NCI-H2227 (cell line): ENCODE measurements around the gene LOXHD1.

Experiments
- DNase-seq: peaks from one replicate; lab custom pipeline; 2025; ENCODE audit not compliant: unreplicated experiment; lab: John Stamatoyannopoulos, UW

Gene LOXHD1

GRCh38 chr18:46456691-46457090 lies 200.3 kb downstream of the LOXHD1 start:
- DNase-seq = no peak

DNA sequence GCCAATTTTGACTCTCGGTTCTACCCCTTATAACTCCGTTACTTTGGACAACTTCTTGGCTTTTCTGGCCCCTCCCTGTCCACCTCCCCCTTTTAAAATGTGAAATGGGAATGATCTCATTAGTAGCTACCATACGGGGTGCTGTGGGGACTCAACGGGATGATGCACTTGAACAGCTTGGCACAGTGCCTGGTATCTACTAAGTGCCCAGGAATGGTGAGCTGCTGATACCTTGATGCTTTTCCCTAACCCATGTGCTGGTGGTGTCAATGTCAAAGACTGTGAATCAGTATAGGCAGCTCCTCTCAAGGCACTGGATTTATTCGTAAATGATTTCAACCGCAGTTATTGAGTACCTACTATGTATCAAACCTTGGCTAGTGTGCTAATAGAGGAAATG lies 204.2 kb downstream of the LOXHD1 start:
- DNase-seq = no peak

DNA sequence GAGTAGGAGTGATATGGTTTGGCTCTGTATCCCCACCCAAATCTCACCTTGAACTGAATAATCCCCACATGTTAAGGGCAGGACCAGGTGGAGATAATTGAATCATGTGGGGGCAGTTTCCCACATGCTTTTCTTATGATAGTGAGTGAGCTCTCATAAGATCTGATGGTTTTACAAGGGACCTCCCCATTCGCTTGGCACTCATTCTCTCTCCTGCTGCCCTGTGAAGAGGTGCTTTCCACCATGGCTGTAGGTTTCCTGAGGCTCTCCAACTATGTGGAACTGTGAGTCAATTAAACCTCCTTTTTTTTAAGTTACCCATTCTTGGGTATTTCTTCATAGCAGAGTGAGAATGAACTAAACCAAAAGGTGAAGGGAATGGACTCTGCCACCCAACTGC lies 207.5 kb downstream of the LOXHD1 start:
- no peak for DNase-seq

DNA sequence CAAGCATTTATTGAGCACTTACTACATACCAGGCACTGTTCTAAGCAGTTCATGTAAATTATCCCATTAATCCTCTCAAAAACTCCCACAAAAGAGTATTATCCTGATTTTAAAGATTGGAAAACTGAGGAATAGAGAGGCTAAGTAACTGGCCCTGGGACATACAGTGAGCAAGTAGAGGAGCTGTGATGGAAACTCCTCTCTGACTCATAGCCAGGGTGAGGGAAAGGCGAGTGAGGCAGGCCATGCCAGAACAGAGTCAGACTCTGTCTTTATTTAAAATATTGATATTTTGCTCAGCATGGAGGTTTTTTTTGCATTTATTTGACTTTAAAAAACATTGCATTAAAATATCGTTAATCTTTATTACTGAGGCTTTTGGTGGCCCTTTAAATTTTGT lies 208.0 kb downstream of the LOXHD1 start:
- no peak for DNase-seq

GRCh38 chr18:46448347-46448746 lies 208.7 kb downstream of the LOXHD1 start:
- no peak for DNase-seq

DNA sequence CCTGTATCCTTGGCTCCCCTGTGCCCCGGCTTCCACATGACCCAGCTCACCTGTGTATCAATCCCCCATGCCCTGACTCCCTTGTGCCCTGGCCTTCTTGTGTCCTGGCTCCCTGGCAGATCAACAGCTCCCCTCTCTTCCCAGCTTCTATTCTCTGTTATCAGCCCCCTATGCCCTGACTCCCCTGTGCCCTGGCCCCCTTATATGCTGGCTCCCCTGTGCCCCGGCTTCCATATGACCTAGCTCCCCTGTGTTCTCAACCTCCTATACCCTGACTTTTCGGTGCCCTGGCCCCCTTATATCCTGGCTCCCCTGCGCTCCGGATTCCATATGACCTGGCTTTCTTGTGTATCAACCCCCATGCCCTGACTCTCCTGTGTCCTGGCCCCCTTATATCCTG lies 209.2 kb downstream of the LOXHD1 start:
- no peak for DNase-seq

DNA sequence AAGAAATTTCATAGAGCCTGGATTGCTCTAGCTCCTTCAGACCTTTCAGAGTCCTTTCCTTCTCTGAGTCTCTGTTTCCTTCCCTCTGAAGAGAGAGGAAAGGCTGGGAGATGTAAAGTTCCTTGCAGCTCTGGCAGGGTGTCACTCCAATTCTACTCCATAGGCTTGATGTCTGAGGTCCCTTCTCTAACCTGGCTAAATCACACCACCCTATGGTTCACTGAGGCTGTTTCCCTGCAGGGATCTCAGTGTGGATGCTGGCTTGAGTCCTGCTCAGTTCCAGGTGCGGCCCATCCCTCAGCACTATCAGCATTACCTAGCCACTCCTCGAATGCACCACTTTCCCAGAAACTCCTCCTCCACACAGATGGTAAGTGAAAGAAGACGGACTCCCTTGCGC lies 209.7 kb downstream of the LOXHD1 start:
- DNase-seq = no peak

GRCh38 chr18:46445522-46446313 lies 211.3 kb downstream of the LOXHD1 start:
- DNase-seq = no peak

DNA sequence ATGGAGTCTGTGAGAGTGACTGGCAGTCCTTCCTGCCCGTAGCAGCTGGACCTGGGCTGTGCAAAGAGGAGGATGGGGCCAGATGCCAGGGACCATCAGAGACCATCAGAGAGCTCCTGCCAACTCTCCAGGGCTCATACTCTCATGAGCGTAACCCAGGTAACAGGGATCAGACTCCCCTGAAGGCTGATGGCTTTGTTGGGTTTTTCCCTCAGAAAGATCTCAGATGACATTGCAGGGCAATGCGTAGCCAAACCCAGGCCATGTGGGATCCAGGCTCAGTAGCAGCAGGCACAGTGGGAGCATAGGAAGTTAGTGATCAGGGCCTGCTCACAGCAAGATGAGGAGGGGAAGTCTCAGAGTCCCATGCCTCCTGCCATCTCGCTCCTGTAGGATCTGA lies 218.0 kb downstream of the LOXHD1 start:
- no peak for DNase-seq

- DNase-seq = peak; percentile 62
These were observed 220.0 kb downstream of the LOXHD1 start for GRCh38 chr18:46437061-46437460.

- DNase-seq = no peak
These were observed 220.4 kb downstream of the LOXHD1 start for GRCh38 chr18:46436621-46437020.

GRCh38 chr18:46435031-46435430 lies 222.0 kb downstream of the LOXHD1 start:
- DNase-seq = no peak

DNA sequence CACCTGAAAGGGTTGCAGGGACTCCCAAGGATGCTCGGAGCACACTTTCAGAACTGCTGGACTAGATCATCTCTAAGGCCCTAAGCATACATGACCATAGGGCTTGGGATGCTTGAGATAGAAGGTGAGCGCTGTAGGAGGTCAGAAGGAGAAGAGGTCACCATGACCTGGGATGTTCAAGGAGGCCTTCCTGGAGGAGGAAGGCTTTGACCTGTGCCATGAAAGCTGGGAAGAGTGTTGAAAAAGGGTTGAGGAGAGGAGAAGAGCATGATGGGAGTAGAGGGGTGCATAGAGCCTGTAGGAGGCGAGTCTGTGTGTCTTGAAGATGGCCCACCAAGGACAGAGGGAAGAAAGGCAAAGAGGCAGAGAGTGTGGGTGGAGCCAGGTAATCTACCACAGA lies 222.4 kb downstream of the LOXHD1 start:
- no peak for DNase-seq

GRCh38 chr18:46433121-46433826 lies 223.7 kb downstream of the LOXHD1 start:
- DNase-seq = no peak

DNA sequence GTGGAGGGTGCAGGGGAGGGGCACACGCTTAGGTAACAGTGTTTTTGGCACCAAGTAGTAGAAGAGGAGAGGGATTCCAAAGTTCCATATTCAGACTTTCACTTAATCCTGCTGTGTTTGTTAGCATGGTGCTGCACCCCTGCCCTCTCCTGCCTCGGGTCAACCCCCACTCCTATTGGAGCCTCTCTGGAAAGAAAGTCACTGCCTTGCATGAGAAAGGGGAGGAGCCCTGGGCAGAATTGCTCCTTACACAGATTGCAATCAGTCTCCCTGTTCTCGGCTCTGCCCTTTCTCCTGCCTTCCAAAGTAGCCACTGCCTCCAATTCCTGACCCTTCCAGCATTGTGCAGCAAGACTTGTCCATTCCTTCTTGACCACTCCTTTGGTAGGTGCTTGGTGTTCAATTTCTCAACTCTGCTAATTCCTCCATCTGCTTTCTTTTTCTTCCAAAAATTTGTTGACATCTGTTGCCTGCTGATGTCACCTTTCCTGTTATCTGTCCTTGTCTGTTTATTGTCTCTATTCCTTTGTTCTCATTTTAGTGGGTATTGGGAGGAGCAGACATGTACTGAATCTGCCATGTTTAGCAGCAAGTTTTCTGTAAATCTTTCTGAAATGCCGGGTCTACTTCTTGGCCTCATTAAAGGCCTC lies 225.4 kb downstream of the LOXHD1 start:
- DNase-seq = no peak

DNA sequence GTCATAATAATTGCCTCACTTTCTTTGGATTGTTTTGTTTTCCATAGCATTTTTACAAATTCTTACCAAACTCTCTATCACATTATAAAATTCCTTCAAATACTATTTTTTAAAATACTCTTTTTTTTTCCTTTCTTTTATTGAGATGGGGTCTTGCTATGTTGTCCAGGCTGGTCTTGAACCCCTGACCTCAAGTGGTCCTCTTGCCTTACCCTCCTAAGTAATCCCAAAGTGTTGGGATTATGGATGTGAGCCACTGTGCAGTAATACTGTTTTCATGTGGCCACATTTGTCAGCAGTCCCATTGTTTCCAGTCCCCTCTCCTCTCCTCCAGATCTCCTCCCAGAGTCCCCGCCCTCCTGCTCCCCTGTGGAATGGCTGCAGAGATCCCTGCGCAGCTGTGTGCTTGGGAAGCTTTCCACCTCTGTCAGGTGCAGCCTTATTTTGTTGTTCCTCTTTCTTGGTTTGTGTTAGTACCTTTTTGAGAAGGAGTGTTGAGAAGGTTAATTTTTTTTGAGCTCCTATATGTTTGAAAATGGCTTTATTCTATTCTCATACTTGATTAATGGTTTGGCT lies 227.3 kb downstream of the LOXHD1 start:
- peak; percentile 10 for DNase-seq

GRCh38 chr18:46429130-46429529 lies 227.9 kb downstream of the LOXHD1 start:
- DNase-seq = no peak

DNA sequence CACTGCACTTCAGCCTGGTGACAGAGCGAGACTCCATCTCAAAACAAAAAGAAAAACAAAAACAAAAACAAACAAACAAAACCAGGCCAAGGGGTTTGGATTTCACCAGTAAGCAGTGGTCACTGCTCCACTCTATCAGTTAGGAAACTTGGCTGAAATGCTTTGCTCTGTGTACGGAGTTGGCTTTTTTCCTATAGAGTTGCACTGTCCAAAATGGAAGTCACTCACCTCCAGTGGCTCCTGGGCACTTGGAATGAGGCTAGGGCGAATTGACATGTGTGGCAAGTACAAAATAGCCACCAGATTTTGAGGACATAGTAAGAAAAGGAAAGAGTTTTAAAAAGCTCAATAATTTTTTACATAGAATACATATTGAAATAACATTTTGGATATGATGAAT lies 228.7 kb downstream of the LOXHD1 start:
- DNase-seq = no peak

GRCh38 chr18:46427216-46427995 lies 229.6 kb downstream of the LOXHD1 start:
- DNase-seq = no peak
